ENCODE results near the gene EMP3.

DNA sequence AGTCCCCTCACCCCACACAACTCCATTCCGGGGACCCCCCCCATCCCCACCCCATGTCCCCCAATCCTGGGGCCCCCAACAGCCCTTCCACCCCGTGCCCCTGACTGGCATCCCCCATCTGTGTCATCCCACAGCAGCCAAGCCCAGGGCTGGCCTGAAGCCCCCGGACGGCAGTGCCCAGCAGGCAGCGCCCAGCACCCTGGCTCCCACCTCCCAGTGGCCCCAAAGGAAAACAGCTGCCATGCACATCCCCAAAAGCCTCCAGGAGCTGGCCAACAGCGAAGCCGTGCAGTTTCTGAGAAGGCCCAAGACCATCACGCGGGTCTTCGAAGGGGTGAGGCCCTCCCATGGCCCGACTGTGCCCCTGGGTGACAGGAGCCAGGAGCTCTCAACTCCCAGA lies 40.2 kb downstream of the EMP3 start:
- TF ChIP-seq, protein P1, sequence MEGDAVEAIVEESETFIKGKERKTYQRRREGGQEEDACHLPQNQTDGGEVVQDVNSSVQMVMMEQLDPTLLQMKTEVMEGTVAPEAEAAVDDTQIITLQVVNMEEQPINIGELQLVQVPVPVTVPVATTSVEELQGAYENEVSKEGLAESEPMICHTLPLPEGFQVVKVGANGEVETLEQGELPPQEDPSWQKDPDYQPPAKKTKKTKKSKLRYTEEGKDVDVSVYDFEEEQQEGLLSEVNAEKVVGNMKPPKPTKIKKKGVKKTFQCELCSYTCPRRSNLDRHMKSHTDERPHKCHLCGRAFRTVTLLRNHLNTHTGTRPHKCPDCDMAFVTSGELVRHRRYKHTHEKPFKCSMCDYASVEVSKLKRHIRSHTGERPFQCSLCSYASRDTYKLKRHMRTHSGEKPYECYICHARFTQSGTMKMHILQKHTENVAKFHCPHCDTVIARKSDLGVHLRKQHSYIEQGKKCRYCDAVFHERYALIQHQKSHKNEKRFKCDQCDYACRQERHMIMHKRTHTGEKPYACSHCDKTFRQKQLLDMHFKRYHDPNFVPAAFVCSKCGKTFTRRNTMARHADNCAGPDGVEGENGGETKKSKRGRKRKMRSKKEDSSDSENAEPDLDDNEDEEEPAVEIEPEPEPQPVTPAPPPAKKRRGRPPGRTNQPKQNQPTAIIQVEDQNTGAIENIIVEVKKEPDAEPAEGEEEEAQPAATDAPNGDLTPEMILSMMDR (IDR thresholded peaks at IDR 0.05): no peak
- TF ChIP-seq POLR2A (IDR thresholded peaks at IDR 0.05) (no peak), POLR2AphosphoS5 (IDR thresholded peaks at IDR 0.05) (no peak)

Data from gastroesophageal sphincter (tissue), 3 donors.